Hematopoietic multipotent progenitor cell (in vitro differentiated cells): ENCODE measurements around the gene BBX. TPM values are rescaled to one million over a fixed set of nuclear protein-coding genes. Genes with fewer than 3 reads are reported as not detected.

Experiments used
- DNase-seq, 3 donors: peaks; one replicate each; pipeline ENCODE4 v3.0.0-alpha.2; 2011 to 2015; ENCODE audit warnings: low read depth in 2 of 3, low spot score in 2 of 3
- total RNA-seq: library from RNA; depleted of rRNA; stranded (reverse); fragments of >200 nt; gene quantifications from one replicate; pipeline ENCODE4 v1.2.3, GENCODE V29; 2012

The BBX gene
- total RNA-seq, 1 donor: 35.0 TPM

- peak in 1 of 3 donors; percentile 43 for DNase-seq
These were observed 120.5 kb downstream of the BBX start for GRCh38 chr3:107643038-107643883.

- DNase-seq: no peak
These were observed 121.9 kb downstream of the BBX start for GRCh38 chr3:107644631-107645030.

GRCh38 chr3:107650788-107651187, 128.0 kb downstream of the BBX start:
- DNase-seq: no peak

- DNase-seq: no peak
These were observed 129.0 kb downstream of the BBX start for GRCh38 chr3:107651782-107652181.

- DNase-seq: no peak
These were observed 131.5 kb downstream of the BBX start for GRCh38 chr3:107654218-107654617.

- no peak for DNase-seq
These were observed 135.2 kb downstream of the BBX start for GRCh38 chr3:107657971-107658370.

- peak in 2 of 3 donors; percentile 26 to 67 for DNase-seq
These were observed 137.7 kb downstream of the BBX start for GRCh38 chr3:107660306-107660976.

GRCh38 chr3:107661447-107662123, 138.8 kb downstream of the BBX start:
- no peak for DNase-seq

GRCh38 chr3:107662124-107662507, 139.4 kb downstream of the BBX start:
- no peak for DNase-seq

- DNase-seq: no peak
These were observed 139.8 kb downstream of the BBX start for GRCh38 chr3:107662586-107662985.

- DNase-seq: no peak
These were observed 140.5 kb downstream of the BBX start for GRCh38 chr3:107663266-107663665.

GRCh38 chr3:107664614-107665013, 141.9 kb downstream of the BBX start:
- DNase-seq: no peak

GRCh38 chr3:107665351-107665750, 142.6 kb downstream of the BBX start:
- DNase-seq: no peak

- DNase-seq: no peak
These were observed 144.1 kb downstream of the BBX start for GRCh38 chr3:107666853-107667252.

GRCh38 chr3:107668416-107668815, 145.7 kb downstream of the BBX start:
- DNase-seq: no peak

GRCh38 chr3:107668963-107669362, 146.2 kb downstream of the BBX start:
- DNase-seq: no peak

- no peak for DNase-seq
These were observed 146.9 kb downstream of the BBX start for GRCh38 chr3:107669669-107670068.

GRCh38 chr3:107670986-107671385, 148.2 kb downstream of the BBX start:
- no peak for DNase-seq

GRCh38 chr3:107674371-107674770, 151.6 kb downstream of the BBX start:
- DNase-seq: no peak

- DNase-seq: peak in 1 of 3 donors; percentile 17
These were observed 152.6 kb downstream of the BBX start for GRCh38 chr3:107675233-107675900.
